H1 (cell line): ENCODE measurements around the gene PPARD. TPM values are rescaled to one million over a fixed set of nuclear protein-coding genes. Genes with fewer than 3 reads are reported as not detected.
A peak's percentile ranks its signal among the peaks of the same experiment; 100 is the strongest.

Experiments
- CTCF ChIA-PET: fragments of 300-600 bp; sonication (Branson Sonifier 250); formaldehyde crosslinking; loops from one replicate; lab custom pipeline; 2021; ENCODE audit not compliant: partially characterized antibody; lab: Charles Lee
- POLR2A ChIA-PET: fragments of 300-600 bp; sonication (Branson Sonifier 250); formaldehyde crosslinking; loops from one replicate; lab custom pipeline; 2021; ENCODE audit warnings: inconsistent platforms; ENCODE audit not compliant: partially characterized antibody; lab: Charles Lee
- DNase-seq, 2 experiments: peaks; one replicate each; pipeline versions ENCODE4 v3.0.0 to v3.0.0-alpha.2; 2010 to 2022; ENCODE audit warnings: low spot score in 2 of 2, low read depth in 1 of 2, mixed read lengths in 1 of 2
- FAIRE-seq: peaks from 2 replicates; lab custom pipeline; 2011; peaks lifted over from hg19 to GRCh38; lab: Jason Lieb, UNC
- H2AFZ ChIP-seq: 2 replicates; pipeline ENCODE4 v1.8.1; 2012; ENCODE audit warnings: low read length, inconsistent platforms
- H2AK5ac ChIP-seq: 2 replicates; pipeline ENCODE4 v1.6.1; 2013; ENCODE audit warnings: low read depth, low read length
- H2BK120ac ChIP-seq: replicated peaks from 2 replicates; pipeline ENCODE3; 2013; ENCODE audit warnings: low read depth, low read length, inconsistent platforms
- H2BK12ac ChIP-seq: 2 replicates; pipeline ENCODE4 v1.6.1; 2013; ENCODE audit warnings: low read depth, low read length
- H2BK15ac ChIP-seq: 2 replicates; pipeline ENCODE4 v1.6.1; 2013; ENCODE audit warnings: low read length
- H2BK20ac ChIP-seq: 2 replicates; pipeline ENCODE4 v1.6.1; 2013; ENCODE audit warnings: low read length
- H2BK5ac ChIP-seq: 2 replicates; pipeline ENCODE4 v1.6.1; 2013; ENCODE audit warnings: low read depth, low read length
- H3K14ac ChIP-seq: 2 replicates; pipeline ENCODE4 v1.6.1; 2013; ENCODE audit warnings: inconsistent platforms; ENCODE audit not compliant: insufficient read length
- H3K18ac ChIP-seq: 2 replicates; pipeline ENCODE4 v1.6.1; 2013; ENCODE audit warnings: low read length; ENCODE audit errors: extremely low read depth
- H3K23ac ChIP-seq: 2 replicates; pipeline ENCODE4 v1.6.1; 2013; ENCODE audit warnings: inconsistent platforms; ENCODE audit not compliant: insufficient read length
- H3K23me2 ChIP-seq: 2 replicates; pipeline ENCODE4 v1.6.1; 2013; ENCODE audit warnings: low read depth, low read length
- H3K27ac ChIP-seq: 2 replicates; pipeline ENCODE4 v1.6.1; 2011; ENCODE audit warnings: low read depth, low read length, inconsistent platforms
- H3K27me3 ChIP-seq, 4 experiments: replicated peaks in 1 of 4; 1 replicate in 1 of 4; 2 replicates in 3 of 4; pipeline versions ENCODE4 v1.6.1 to v1.8.1; 2011 to 2013; ENCODE audit warnings: low read length in 3 of 4, mild to moderate bottlenecking in 3 of 4, inconsistent platforms in 2 of 4, mixed read lengths in 2 of 4, moderate library complexity in 1 of 4; ENCODE audit not compliant: control insufficient read depth in 3 of 4, insufficient read depth in 3 of 4; ENCODE audit errors: extremely low read depth in 1 of 4
- H3K36me3 ChIP-seq, 4 experiments: 2 replicates each; pipeline versions ENCODE4 v1.6.1 to v1.8.1; 2011 to 2013; ENCODE audit warnings: mild to moderate bottlenecking in 4 of 4, low read length in 3 of 4, moderate library complexity in 2 of 4, control low read depth in 1 of 4, inconsistent platforms in 1 of 4; ENCODE audit not compliant: insufficient read depth in 4 of 4, control insufficient read depth in 2 of 4
- H3K4ac ChIP-seq: replicated peaks from 2 replicates; pipeline ENCODE3; 2013; ENCODE audit warnings: low read length, low read depth, mixed read lengths, inconsistent platforms; ENCODE audit not compliant: insufficient read length
- H3K4me1 ChIP-seq, 4 experiments: replicated peaks in 1 of 4; 1 replicate in 1 of 4; 2 replicates in 3 of 4; pipeline versions ENCODE4 v1.6.1 to v1.8.1; 2011 to 2013; ENCODE audit warnings: low read length in 3 of 4, inconsistent platforms in 2 of 4, mixed read lengths in 1 of 4; ENCODE audit not compliant: insufficient read depth in 4 of 4, control insufficient read depth in 3 of 4
- H3K4me2 ChIP-seq, 2 experiments: 2 replicates each; pipeline versions ENCODE4 v1.6.1 to v1.8.1; 2011 to 2013; ENCODE audit warnings: low read depth in 2 of 2, low read length in 2 of 2, control low read depth in 1 of 2, inconsistent platforms in 1 of 2, mild to moderate bottlenecking in 1 of 2; ENCODE audit not compliant: insufficient read depth in 1 of 2
- H3K4me3 ChIP-seq, 4 experiments: fragments of 200-600, 300-600 bp in 1 of 4; sonication (generic), shearing (Covaris generic), sonication (Bioruptor Twin) in 1 of 4; 2 replicates each; pipeline versions ENCODE4 v1.5.1 to v1.8.1; 2011 to 2016; ENCODE audit warnings: low read length in 4 of 4, low read depth in 3 of 4, control low read depth in 2 of 4, inconsistent platforms in 2 of 4, mild to moderate bottlenecking in 2 of 4, mixed read lengths in 1 of 4, moderate library complexity in 1 of 4; ENCODE audit not compliant: insufficient read depth in 2 of 4; ENCODE audit errors: extremely low read depth in 1 of 4
- H3K56ac ChIP-seq: replicated peaks from 2 replicates; pipeline ENCODE3; 2013; ENCODE audit warnings: low read depth, mild to moderate bottlenecking, mixed read lengths, low read length, inconsistent platforms; ENCODE audit not compliant: insufficient read length
- H3K79me1 ChIP-seq: 2 replicates; pipeline ENCODE4 v1.6.1; 2013; ENCODE audit warnings: low read depth, low read length, control low read depth
- H3K79me2 ChIP-seq, 2 experiments: 2 replicates each; pipeline versions ENCODE4 v1.6.1 to v1.8.1; 2012 to 2013; ENCODE audit warnings: low read length in 2 of 2, mild to moderate bottlenecking in 2 of 2, inconsistent platforms in 1 of 2; ENCODE audit not compliant: insufficient read depth in 2 of 2, control insufficient read depth in 1 of 2
- H3K9ac ChIP-seq, 4 experiments: replicated peaks in 1 of 4; 1 replicate in 1 of 4; 2 replicates in 3 of 4; pipeline versions ENCODE4 v1.6.1 to v1.8.1; 2011 to 2013; ENCODE audit warnings: low read depth in 3 of 4, low read length in 3 of 4, control low read depth in 2 of 4, mild to moderate bottlenecking in 2 of 4, moderate library complexity in 2 of 4, inconsistent platforms in 1 of 4; ENCODE audit errors: extremely low read depth in 1 of 4
- H3K9me3 ChIP-seq, 2 experiments: 2 replicates each; pipeline versions ENCODE4 v1.6.1 to v1.8.1; 2012 to 2013; ENCODE audit warnings: mild to moderate bottlenecking in 2 of 2, moderate library complexity in 2 of 2, control low read depth in 1 of 2, inconsistent platforms in 1 of 2, low read depth in 1 of 2, low read length in 1 of 2, mixed read lengths in 1 of 2; ENCODE audit not compliant: insufficient read depth in 2 of 2
- H4K20me1 ChIP-seq, 2 experiments: replicated peaks in 1 of 2; 2 replicates each; pipeline versions ENCODE3 to v1.8.1; 2011 to 2013; ENCODE audit warnings: inconsistent platforms in 2 of 2, low read length in 2 of 2, mild to moderate bottlenecking in 1 of 2; ENCODE audit not compliant: insufficient read depth in 2 of 2, control insufficient read depth in 1 of 2
- H4K5ac ChIP-seq: 2 replicates; pipeline ENCODE4 v1.6.1; 2013; ENCODE audit warnings: low read length, low read depth, mixed read lengths, inconsistent platforms; ENCODE audit not compliant: insufficient read length
- H4K8ac ChIP-seq: 2 replicates; pipeline ENCODE4 v1.8.0; 2013; ENCODE audit warnings: mild to moderate bottlenecking, moderate library complexity, low read length, inconsistent platforms; ENCODE audit not compliant: insufficient read depth; ENCODE audit errors: extremely low read depth
- H4K91ac ChIP-seq: replicated peaks from 2 replicates; pipeline ENCODE3; 2013; ENCODE audit warnings: low read length, mixed read lengths, inconsistent platforms; ENCODE audit not compliant: insufficient read length
- ATF2 ChIP-seq: IDR thresholded peaks from 2 replicates; pipeline ENCODE4 v1.6.1; 2012; ENCODE audit warnings: low read length, inconsistent platforms
- BRCA1 ChIP-seq: IDR thresholded peaks from 2 replicates; pipeline ENCODE4 v1.6.1; 2012; ENCODE audit warnings: low read depth, low read length, improper control_type of control experiment
- CBX8 ChIP-seq: fragments of 300-800, 300-1000 bp; sonication (generic); IDR thresholded peaks from 2 replicates; pipeline ENCODE4 v1.7.1; 2016; ENCODE audit warnings: low read depth, low read length, borderline replicate concordance
- CEBPB ChIP-seq: IDR thresholded peaks from 2 replicates; pipeline ENCODE4 v1.6.1; 2012; ENCODE audit warnings: low read depth, low read length
- CHD1 ChIP-seq: IDR thresholded peaks from 2 replicates; pipeline ENCODE4 v1.6.1; 2012; ENCODE audit warnings: low read depth, low read length, improper control_type of control experiment
- GTF2F1 ChIP-seq: IDR thresholded peaks from 2 replicates; pipeline ENCODE4 v1.6.1; 2012; ENCODE audit warnings: low read depth, low read length, improper control_type of control experiment, borderline replicate concordance
- JUND ChIP-seq: IDR thresholded peaks from 2 replicates; pipeline ENCODE4 v1.6.1; 2011; ENCODE audit warnings: mild to moderate bottlenecking, improper control_type of control experiment, low read length
- NRF1 ChIP-seq: IDR thresholded peaks from 2 replicates; pipeline ENCODE4 v1.6.1; 2011; ENCODE audit warnings: mild to moderate bottlenecking, low read depth, low read length, improper control_type of control experiment
- POU5F1 ChIP-seq: IDR thresholded peaks from 2 replicates; pipeline ENCODE4 v1.6.1; 2011; ENCODE audit warnings: low read depth, mild to moderate bottlenecking, low read length, moderate library complexity
- RBBP5 ChIP-seq: IDR thresholded peaks from 2 replicates; pipeline ENCODE4 v1.7.1; 2012; ENCODE audit warnings: low read depth, mild to moderate bottlenecking, inconsistent platforms, low read length, moderate library complexity, borderline replicate concordance
- SIN3A ChIP-seq, 2 experiments: IDR thresholded peaks in 1 of 2; conservative IDR thresholded peaks in 1 of 2; 2 replicates each; pipeline ENCODE4 v1.6.1; 2011 to 2012; ENCODE audit warnings: low read length in 2 of 2, improper control_type of control experiment in 1 of 2, low read depth in 1 of 2, mild to moderate bottlenecking in 1 of 2
- SIRT6 ChIP-seq: IDR thresholded peaks from one replicate; pipeline ENCODE4 v1.7.1; 2012; ENCODE audit warnings: low read length, inconsistent platforms
- TAF7 ChIP-seq: optimal IDR thresholded peaks from 2 replicates; pipeline ENCODE3; 2011; ENCODE audit warnings: low read depth, mild to moderate bottlenecking, inconsistent platforms, low read length, moderate library complexity, borderline replicate concordance
- YY1 ChIP-seq: IDR thresholded peaks from 2 replicates; pipeline ENCODE4 v1.6.1; 2011; ENCODE audit warnings: low read depth, mild to moderate bottlenecking, low read length
- polyA plus RNA-seq, 7 experiments: library from polyadenylated mRNA; depleted of rRNA in 3 of 7; stranded (reverse) in 5 of 7; unstranded in 2 of 7; fragments of >200 nt in 5 of 7; fragments of 200-250 nt in 2 of 7; gene quantifications; 1 replicate in 5 of 7; 2 replicates in 1 of 7; 4 replicates in 1 of 7; pipeline versions ENCODE4 v1.2.1 to v1.2.3, GENCODE V29; 2011 to 2013; ENCODE audit warnings: missing spikeins in 2 of 7, mixed read lengths in 2 of 7
- total RNA-seq: library from RNA; stranded (reverse); fragmentation: NEBNext Ultra II Directional; extraction: Animal tissue kit (Norgen Biotek cat#: 25700); gene quantifications from 2 replicates; pipeline ENCODE4 v1.2.1, GENCODE V29; 2021

PPARD gene
- total and polyA plus RNA-seq, 2 of the 8 experiments (the other 6 are each of a cell fraction or from before 2014, with no cell fraction given) = 14.6 to 14.9 TPM

GRCh38 chr6:35366204-35366596, 23.8 kb downstream of the PPARD start:
- Histone ChIP-seq H3K27me3 (no peaks in the 10 kb centered on the region), H3K14ac (no peak overlapping the region), H3K4ac (no peak overlapping the region), H3K36me3 (no peaks in the 10 kb centered on the region), H2AFZ (no peak overlapping the region), H3K9me3 (no peaks in the 10 kb centered on the region), H4K8ac (no peak overlapping the region), H4K20me1 (no peaks in the 10 kb centered on the region), H2BK120ac (no peak overlapping the region), H3K56ac (no peak overlapping the region), H3K23me2 (0 out of 2 replicates have a peak, but pooled peaks cover 2% of the 10 kb centered on the region), H3K9ac (no peak overlapping the region), H2AK5ac (peak overlapping the region; percentile 39; the same call in 1 of the 2 replicates), H3K27ac (no peak overlapping the region), H2BK12ac (no peak overlapping the region), H3K18ac (no peak overlapping the region), H2BK5ac (no peak overlapping the region), H3K4me3 (no peak overlapping the region), H3K4me1 (peaks cover 0 to 4% (median under 1%) of the 10 kb centered on the region in 4 experiments; a peak in 5 of 7 replicates), H3K4me2 (no peak overlapping the region), H4K5ac (no peak overlapping the region), H3K23ac (no peak overlapping the region), H3K79me1 (no peaks in the 10 kb centered on the region; the same call in 1 of the 2 replicates), H3K79me2 (peaks cover 0 to 6% of the 10 kb centered on the region in 2 experiments; a peak in 1 of 4 replicates), H4K91ac (no peak overlapping the region), H2BK20ac (no peak overlapping the region), H2BK15ac (no peak overlapping the region)
- TF ChIP-seq NRF1 (no peak), SIN3A (conservative IDR thresholded peaks at IDR 0.05 in 1 of 2, IDR thresholded peaks at IDR 0.05 in 1 of 2; ENCODE audit: low read depth in 1 of 2, low read length in 2 of 2) (no peak), CBX8 (no peak), CHD1 (no peak), SIRT6 (no peak), GTF2F1 (no peak), RBBP5 (no peak), BRCA1 (no peak), YY1 (no peak), ATF2 (no peak), JUND (no peak), POU5F1 (no peak), CEBPB (no peak), TAF7 (no peak)
- FAIRE-seq (no peak), DNase-seq (no peak)
- ChIA-PET CTCF (interaction anchor here (0.9 to 1.0 kb wide), 2 partner anchors 11 to 12 kb away, joined by 3 to 4 read pairs; no protein-coding TSS in a partner anchor), POLR2A (interaction anchor here (1.0 kb wide), 1 partner anchor 16 kb away, joined by 3 read pairs; no protein-coding TSS in a partner anchor)
